ENCODE data around the gene MS4A3. TPM values are rescaled to one million over a fixed set of nuclear protein-coding genes. Genes with fewer than 3 reads are reported as not detected.
"Not testable (repeated sequence)": the region's sequence is repeated elsewhere in the genome, so short reads cannot be mapped to it uniquely, and the experiment has no call there.

The MS4A3 gene, protein sequence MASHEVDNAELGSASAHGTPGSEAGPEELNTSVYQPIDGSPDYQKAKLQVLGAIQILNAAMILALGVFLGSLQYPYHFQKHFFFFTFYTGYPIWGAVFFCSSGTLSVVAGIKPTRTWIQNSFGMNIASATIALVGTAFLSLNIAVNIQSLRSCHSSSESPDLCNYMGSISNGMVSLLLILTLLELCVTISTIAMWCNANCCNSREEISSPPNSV
- total RNA-seq: not detected
- long read RNA-seq, partial matches to known transcripts: 0 of 1 reads
- long read RNA-seq, other reads (novel, unspliced or antisense): 0 of 1 reads

- DNase-seq (ENCODE audit: low spot score): no peak
Observed at GRCh38 chr11:60056349-60056969, at the start of gene MS4A3. Gene MS4A3, plus strand, starts transcription at chr11:60056665. Its CDS starts 4,496 bp downstream, at chr11:60061161.

DNA sequence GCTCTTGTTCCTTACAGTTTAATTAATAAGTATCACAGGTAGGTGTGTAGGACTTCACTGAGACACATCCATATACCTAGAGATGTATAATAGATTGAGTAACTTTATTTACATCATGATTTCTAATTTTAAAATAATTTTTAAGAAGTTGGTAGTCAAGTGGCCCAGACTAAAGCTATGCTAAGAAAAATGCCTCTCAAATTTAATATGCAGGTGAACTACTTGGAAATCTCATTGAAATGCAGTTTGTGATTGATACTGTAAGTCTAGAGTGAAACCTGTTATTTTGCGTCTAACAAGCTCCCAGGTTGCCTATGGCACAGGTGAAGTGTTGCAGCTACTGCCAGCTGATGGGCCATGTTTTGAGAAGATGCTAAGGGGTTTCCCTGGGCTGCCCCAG lies 39.6 kb upstream of the MS4A3 start, which contains the start of gene OOSP4B:
TSS of gene OOSP4B (plus strand) at position 301 of the 400 bp plus-strand sequence.
- no peak for DNase-seq (ENCODE audit: low spot score)

- no peak for DNase-seq (ENCODE audit: low spot score)
Observed at GRCh38 chr11:60018058-60018457, 38.4 kb upstream of the MS4A3 start.

- DNase-seq (ENCODE audit: low spot score): not testable (repeated sequence)
Observed at GRCh38 chr11:60020376-60020775, 36.1 kb upstream of the MS4A3 start.

GRCh38 chr11:60029015-60029632 lies 27.3 kb upstream of the MS4A3 start:
- no peak for DNase-seq (ENCODE audit: low spot score)

DNA sequence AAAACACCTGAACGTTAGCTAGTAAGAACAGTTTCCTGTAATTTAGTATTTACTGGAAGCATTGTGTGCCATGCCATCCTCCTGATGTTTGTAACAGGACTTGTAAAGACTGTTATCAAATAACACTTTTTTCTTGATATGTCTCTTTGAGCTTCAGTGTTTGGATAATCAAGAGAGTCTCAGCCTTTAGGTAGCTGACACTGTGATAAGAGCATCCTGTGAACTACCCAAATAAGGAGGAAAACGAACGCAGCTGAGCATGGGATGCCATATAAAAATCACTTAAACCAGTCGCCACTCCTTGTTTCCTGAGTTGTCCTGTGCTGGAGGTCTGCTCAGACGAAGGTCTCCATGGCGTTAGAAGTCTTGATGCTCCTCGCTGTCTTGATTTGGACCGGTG lies 16.4 kb upstream of the MS4A3 start, which contains the start of gene OOSP2:
TSS of gene OOSP2 (plus strand) at position 301 of the 400 bp plus-strand sequence. CDS start at position 352, 51 bp downstream.
- no peak for DNase-seq (ENCODE audit: low spot score)

GRCh38 chr11:60050422-60050821 lies 6.0 kb upstream of the MS4A3 start:
- DNase-seq (ENCODE audit: low spot score): not testable (repeated sequence)

GRCh38 chr11:60050839-60051238 lies 5.6 kb upstream of the MS4A3 start:
- DNase-seq (ENCODE audit: low spot score): not testable (repeated sequence)

GRCh38 chr11:60059052-60059451 lies 2.6 kb downstream of the MS4A3 start:
- no peak for DNase-seq (ENCODE audit: low spot score)

- DNase-seq (ENCODE audit: low spot score): no peak
Observed at GRCh38 chr11:60059521-60060240, 3.2 kb downstream of the MS4A3 start.

DNA sequence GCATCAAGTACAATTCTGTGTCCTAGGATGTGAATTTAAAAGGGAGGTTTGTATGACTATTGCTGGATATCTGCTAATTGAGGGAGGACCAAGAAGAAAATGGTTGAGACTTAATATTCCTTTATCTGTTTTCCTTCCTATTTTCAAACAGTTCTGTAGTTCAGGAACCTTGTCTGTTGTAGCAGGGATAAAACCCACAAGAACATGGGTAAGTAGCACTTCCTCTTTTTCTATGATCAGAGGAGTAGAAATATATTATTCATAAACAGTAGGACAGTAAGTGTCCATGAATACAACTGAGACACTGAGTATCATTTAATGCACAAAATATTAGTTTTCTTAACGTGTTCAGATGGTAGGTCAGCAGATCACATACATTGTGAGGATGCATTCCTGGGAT lies 7.6 kb downstream of the MS4A3 start:
- no peak for DNase-seq (ENCODE audit: low spot score)

- no peak for DNase-seq (ENCODE audit: low spot score)
Observed at GRCh38 chr11:60065801-60066200, 9.3 kb downstream of the MS4A3 start.

GRCh38 chr11:60069450-60069849 lies 13.0 kb downstream of the MS4A3 start:
- DNase-seq (ENCODE audit: low spot score): no peak

- DNase-seq (ENCODE audit: low spot score): not testable (repeated sequence)
Observed at GRCh38 chr11:60071644-60072043, 15.2 kb downstream of the MS4A3 start.

GRCh38 chr11:60077216-60077817 lies 20.9 kb downstream of the MS4A3 start:
- DNase-seq (ENCODE audit: low spot score): no peak

- DNase-seq (ENCODE audit: low spot score): no peak
Observed at GRCh38 chr11:60077981-60078380, 21.5 kb downstream of the MS4A3 start.

DNA sequence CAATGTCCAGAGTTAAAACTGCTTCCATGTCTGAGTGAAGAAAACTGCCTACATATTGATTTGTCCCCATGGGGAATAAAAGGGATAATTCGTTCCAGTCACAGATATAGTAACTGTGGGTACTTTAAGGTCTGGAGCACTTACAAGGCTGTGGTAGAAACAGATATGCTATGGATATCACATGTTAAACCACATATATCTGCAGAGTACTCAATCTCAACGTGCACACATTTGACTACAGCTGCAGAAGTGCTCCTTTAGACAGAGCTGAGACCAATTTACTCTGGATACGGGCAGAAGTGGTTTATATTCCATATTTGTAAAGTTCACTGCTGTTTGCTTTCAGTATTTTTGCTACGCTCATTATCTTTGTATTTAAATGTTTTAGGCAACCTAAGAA lies 22.3 kb downstream of the MS4A3 start:
- no peak for DNase-seq (ENCODE audit: low spot score)

DNA sequence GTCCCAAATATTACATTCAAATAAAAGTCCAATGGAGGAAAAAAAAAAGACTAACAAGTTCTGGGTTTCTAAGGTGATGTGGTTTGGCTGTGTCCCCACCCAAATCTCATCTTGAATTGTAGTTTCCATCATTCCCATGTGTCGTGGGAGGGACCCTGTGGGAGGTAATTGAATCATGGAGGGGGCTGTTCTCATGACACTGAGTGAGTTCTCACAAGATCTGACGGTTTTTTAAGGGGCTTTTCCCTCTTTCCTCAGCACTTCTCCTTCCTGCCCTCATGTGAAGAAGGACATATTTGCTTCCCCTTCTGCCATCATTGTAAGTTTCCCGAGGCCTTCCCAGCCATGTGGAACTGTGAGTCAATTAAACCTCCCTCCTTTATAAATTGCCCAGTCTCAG lies 24.1 kb downstream of the MS4A3 start:
- no peak for DNase-seq (ENCODE audit: low spot score)

- no peak for DNase-seq (ENCODE audit: low spot score)
Observed at GRCh38 chr11:60084631-60085273, 28.3 kb downstream of the MS4A3 start.

DNA sequence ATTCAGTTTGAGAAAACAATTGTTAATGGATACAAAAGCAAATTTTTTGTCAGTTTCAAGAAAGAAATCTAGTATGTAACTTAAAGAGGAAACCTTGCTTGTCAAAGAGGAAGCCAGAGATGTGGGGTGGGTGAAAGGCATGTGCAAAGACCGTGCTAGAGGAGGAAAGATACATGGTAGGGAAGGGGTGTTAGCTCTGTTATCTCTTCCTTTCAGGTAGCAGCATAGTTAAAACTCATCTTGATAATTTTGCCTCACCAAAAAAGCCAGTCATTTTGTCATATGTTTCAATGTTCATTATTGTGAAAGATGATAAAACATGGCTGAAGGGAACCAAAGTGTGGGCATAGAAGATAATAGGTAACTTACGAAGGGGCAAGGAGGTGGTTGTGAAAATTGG lies 29.4 kb downstream of the MS4A3 start:
- no peak for DNase-seq (ENCODE audit: low spot score)

GRCh38 chr11:60087239-60087638 lies 30.8 kb downstream of the MS4A3 start:
- DNase-seq (ENCODE audit: low spot score): no peak
